Upper lobe of left lung (tissue), 6 donors: ENCODE measurements around the gene IL36G. TPM values are rescaled to one million over a fixed set of nuclear protein-coding genes. Genes with fewer than 3 reads are reported as not detected.

ENCODE experiments used
- ATAC-seq, 2 donors: fragments of 200-7000 bp; cut with Tn5 transposase; one replicate each; pipeline ENCODE4 v1.9.1; 2022; ENCODE audit warnings: mild to moderate bottlenecking in 2 of 2, moderate library complexity in 2 of 2; ENCODE audit not compliant: low FRiP score in 2 of 2
- DNase-seq, 2 donors: peaks; one replicate each; pipeline ENCODE4 v3.0.0-alpha.2; 2019 to 2020
- H3K27ac ChIP-seq, 4 donors: fragments of 200-600 bp; sonication (generic); one replicate each; pipeline ENCODE4 v1.5.1; 2016 to 2019
- H3K27me3 ChIP-seq, 4 donors: fragments of 200-600 bp; sonication (generic); one replicate each; pipeline ENCODE4 v1.5.1; 2017 to 2019
- H3K36me3 ChIP-seq, 4 donors: fragments of 200-600 bp; sonication (generic); one replicate each; pipeline ENCODE4 v1.5.1; 2016 to 2019
- H3K4me1 ChIP-seq, 4 donors: fragments of 200-600 bp; sonication (generic); one replicate each; pipeline ENCODE4 v1.5.1; 2018 to 2019
- H3K4me3 ChIP-seq, 4 donors: fragments of 200-600 bp; sonication (generic); one replicate each; pipeline ENCODE4 v1.5.1; 2017 to 2019; ENCODE audit warnings: mild to moderate bottlenecking in 2 of 4, moderate library complexity in 1 of 4
- H3K9me3 ChIP-seq, 4 donors: fragments of 200-600 bp; sonication (generic); one replicate each; pipeline ENCODE4 v1.5.1; 2018 to 2019
- EP300 ChIP-seq, 4 donors: sonication (generic); formaldehyde crosslinking; IDR thresholded peaks; one replicate each; pipeline ENCODE4 v1.5.1; 2017; ENCODE audit warnings: antibody characterized with exemption in 4 of 4, control low read depth in 2 of 4
- POLR2A ChIP-seq, 4 donors: fragments of 450-650 bp; IDR thresholded peaks; one replicate each; pipeline ENCODE4 v1.5.1; 2016 to 2017; ENCODE audit warnings: antibody characterized with exemption in 4 of 4, mild to moderate bottlenecking in 2 of 4
- POLR2AphosphoS5 ChIP-seq, 2 donors: sonication (generic); formaldehyde crosslinking; IDR thresholded peaks; one replicate each; pipeline ENCODE4 v1.5.1; 2017; ENCODE audit warnings: antibody characterized with exemption in 2 of 2
- WGBS, 2 donors: methylation state at CpG; one replicate each; pipeline ENCODE4 v1.1.5; 2017 to 2018; 5-methylcytosine and 5-hydroxymethylcytosine counted together
- total RNA-seq, 6 donors: library from RNA; depleted of rRNA in 4 of 6; stranded (reverse); fragments of >200 nt in 4 of 6; gene quantifications; one replicate each; pipeline versions ENCODE4 v1.1.0 to v1.2.1, GENCODE V29; 2016 to 2021
- TF ChIP-seq, protein P1 (sequence below), 6 experiments: fragments of 450-650 bp in 4 of 6; fragments of 200-600 bp in 2 of 6; sonication (generic) in 2 of 6; IDR thresholded peaks; one replicate each; pipeline ENCODE4 v1.5.1; 2016 to 2019; ENCODE audit warnings: antibody characterized with exemption in 6 of 6
- donor health status: DM: no; HTN: no; CAD: no; lungs with moderate emphysema.
- donor health status: DM: no; HTN: yes; CAD: no; lungs with severe emphysema.

IL36G gene
- total RNA-seq, 6 donors from 2014 or later, result not detected

DNA sequence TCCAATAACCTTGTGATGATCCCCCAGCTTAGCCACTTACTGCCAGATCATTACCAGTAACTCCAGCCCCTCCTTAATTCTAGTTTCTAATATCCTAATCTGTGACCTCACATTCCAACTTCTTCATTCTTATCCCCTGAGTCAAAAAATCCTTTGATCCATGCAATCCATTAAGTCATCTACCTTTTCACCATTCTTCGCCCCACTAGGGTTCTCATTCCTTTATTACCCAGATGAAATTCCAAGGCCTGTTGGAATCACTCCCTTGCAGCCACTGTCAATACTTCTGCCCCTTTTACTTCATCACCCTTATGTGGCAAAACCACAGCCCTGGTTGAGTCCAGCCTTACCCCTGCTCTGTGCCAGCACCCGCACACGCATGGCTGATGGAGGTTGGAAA lies 20.3 kb upstream of the IL36G start:
- Histone ChIP-seq H3K4me3 (no peak overlapping the region), H3K4me1 (no peaks in the 10 kb centered on the region), H3K9me3 (no peaks in the 10 kb centered on the region), H3K27ac (no peak overlapping the region), H3K27me3 (no peaks in the 10 kb centered on the region), H3K36me3 (no peaks in the 10 kb centered on the region)
- no peak for DNase-seq
- no peak for TF ChIP-seq POLR2A (IDR thresholded peaks at IDR 0.05)
- WGBS, 2 donors, result 97 to 100% methylated on average over 3 of the region's 3 CpGs
- no peak for ATAC-seq

DNA sequence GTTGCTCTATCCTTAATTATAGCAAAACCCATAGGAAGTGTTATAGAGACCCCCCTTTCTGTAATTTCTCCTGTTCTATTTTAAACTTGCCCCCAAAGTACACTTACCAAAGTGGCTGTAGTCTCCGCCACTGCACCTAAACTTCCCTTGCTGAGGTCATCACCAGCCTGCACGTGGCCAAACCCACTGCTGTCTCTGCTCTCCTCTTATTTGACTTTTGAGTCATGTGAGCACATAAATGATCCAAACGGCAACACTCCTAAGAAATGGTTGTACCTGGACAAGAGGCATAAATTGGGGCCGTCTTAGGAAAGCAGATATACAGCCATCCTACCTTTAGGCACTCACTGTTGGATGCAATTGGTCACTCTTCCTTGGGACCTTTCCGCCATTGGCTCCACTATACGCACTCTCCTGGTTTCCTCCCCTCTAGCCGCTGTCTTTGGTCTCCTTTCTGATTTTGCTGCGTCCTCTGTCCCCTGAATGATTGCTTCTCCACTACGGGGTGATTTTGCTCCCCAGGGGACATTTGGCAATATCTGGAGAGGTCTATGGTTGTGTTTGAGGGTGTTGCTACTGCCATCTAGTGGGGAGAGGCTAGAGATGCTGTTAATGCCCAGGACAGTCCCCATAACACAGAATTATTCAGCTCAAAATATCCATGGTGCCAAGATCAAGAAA lies 19.2 kb upstream of the IL36G start:
- Histone ChIP-seq H3K27me3 (no peaks in the 10 kb centered on the region), H3K4me3 (no peak overlapping the region), H3K27ac (no peak overlapping the region), H3K9me3 (no peaks in the 10 kb centered on the region), H3K4me1 (no peaks in the 10 kb centered on the region), H3K36me3 (no peaks in the 10 kb centered on the region)
- DNase-seq (no peak), ATAC-seq (peak in 1 of 2 donors; percentile 84)
- TF ChIP-seq POLR2A (IDR thresholded peaks at IDR 0.05), result no peak
- TF ChIP-seq, protein P1, sequence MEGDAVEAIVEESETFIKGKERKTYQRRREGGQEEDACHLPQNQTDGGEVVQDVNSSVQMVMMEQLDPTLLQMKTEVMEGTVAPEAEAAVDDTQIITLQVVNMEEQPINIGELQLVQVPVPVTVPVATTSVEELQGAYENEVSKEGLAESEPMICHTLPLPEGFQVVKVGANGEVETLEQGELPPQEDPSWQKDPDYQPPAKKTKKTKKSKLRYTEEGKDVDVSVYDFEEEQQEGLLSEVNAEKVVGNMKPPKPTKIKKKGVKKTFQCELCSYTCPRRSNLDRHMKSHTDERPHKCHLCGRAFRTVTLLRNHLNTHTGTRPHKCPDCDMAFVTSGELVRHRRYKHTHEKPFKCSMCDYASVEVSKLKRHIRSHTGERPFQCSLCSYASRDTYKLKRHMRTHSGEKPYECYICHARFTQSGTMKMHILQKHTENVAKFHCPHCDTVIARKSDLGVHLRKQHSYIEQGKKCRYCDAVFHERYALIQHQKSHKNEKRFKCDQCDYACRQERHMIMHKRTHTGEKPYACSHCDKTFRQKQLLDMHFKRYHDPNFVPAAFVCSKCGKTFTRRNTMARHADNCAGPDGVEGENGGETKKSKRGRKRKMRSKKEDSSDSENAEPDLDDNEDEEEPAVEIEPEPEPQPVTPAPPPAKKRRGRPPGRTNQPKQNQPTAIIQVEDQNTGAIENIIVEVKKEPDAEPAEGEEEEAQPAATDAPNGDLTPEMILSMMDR (IDR thresholded peaks at IDR 0.05), result peak; percentile 46 to 73 (median 57)
- 47 to 50% methylated on average over 9 of the region's 9 CpGs for WGBS, 2 donors

DNA sequence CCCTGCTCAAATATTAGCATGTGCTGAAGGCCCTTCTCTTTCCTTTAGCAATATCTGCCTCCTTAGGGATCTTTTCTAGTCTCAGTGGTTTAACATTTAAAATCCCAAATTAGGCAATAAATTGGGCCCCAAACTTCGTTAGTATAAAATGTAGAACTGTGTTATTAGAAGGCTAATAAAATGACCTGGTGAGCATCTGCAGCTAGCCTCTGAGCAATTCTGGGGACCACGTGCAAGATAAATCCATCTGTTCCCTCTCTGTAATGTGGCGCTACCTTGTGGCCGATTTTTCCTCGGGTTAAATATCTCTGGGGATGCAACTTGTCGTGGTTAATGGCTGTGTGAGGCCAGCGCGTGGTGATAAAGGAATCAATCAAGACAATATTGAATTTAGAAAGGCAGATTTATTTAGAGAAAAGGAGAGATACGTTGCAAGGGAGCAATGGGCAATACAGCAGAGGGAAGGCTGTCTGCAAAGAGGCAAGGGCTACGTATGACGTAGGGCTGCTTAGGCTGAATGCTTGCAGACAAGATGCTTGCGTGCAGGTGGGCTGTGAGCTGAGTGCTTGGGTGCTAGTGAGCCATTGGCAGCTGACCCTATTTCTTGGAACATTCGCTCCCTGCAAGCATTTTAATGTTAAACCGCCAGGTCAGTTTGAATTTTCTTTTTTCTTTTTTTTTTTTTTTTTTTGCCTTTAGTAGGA lies 18.5 kb upstream of the IL36G start:
- no peak overlapping the region for H3K27ac ChIP-seq
- no peak overlapping the region for H3K4me3 ChIP-seq
- DNase-seq, result no peak
- WGBS, 2 donors, result 77% methylated on average over 14 of the region's 14 CpGs
- H3K27me3 ChIP-seq, result no peaks in the 10 kb centered on the region
- no peaks in the 10 kb centered on the region for H3K9me3 ChIP-seq
- TF ChIP-seq, protein P1 (IDR thresholded peaks at IDR 0.05), result peak in 1 of 6 experiments; percentile 29
- TF ChIP-seq POLR2AphosphoS5 (IDR thresholded peaks at IDR 0.05), result no peak
- H3K36me3 ChIP-seq, result no peaks in the 10 kb centered on the region
- no peaks in the 10 kb centered on the region for H3K4me1 ChIP-seq
- no peak for ATAC-seq

DNA sequence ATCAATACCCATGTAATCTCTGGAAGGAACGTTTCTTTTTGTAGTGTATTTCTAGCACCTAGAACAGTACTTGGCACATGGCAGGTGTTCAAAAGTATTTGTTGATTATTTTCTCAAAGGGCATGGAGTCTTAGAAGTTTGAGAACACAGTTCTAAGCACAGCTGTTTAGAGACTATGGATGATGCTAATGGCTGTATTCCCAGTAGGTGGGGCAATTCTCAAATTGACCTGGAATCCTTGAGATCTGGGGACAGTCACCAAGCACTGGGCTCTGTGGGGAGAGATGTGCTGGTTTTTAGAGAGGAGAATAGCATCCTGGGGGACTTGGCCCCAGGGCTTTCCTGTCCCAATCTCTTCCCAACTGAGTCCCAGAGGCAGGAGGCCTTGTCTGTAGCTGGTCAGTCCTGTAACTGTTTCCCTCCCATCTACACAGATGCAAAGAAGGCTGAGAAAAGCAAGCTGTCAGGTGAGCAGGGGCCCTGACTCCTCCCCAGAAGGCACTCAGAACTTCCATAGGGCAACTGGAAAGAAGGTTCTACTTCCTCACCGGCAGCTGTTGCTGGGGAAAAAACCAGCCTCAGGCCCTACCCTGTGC lies 17.5 kb upstream of the IL36G start:
- Histone ChIP-seq H3K27me3 (no peaks in the 10 kb centered on the region), H3K9me3 (no peaks in the 10 kb centered on the region), H3K4me1 (no peaks in the 10 kb centered on the region), H3K27ac (no peak overlapping the region), H3K4me3 (no peak overlapping the region), H3K36me3 (no peaks in the 10 kb centered on the region)
- ATAC-seq, result no peak
- no peak for TF ChIP-seq EP300 (IDR thresholded peaks at IDR 0.05)
- no peak for TF ChIP-seq POLR2AphosphoS5 (IDR thresholded peaks at IDR 0.05)
- TF ChIP-seq, protein P1 (IDR thresholded peaks at IDR 0.05), result no peak
- TF ChIP-seq POLR2A (IDR thresholded peaks at IDR 0.05), result no peak
- 32 to 65% methylated on average over 1 to 2 of the region's 2 CpGs for WGBS, 2 donors
- no peak for DNase-seq

DNA sequence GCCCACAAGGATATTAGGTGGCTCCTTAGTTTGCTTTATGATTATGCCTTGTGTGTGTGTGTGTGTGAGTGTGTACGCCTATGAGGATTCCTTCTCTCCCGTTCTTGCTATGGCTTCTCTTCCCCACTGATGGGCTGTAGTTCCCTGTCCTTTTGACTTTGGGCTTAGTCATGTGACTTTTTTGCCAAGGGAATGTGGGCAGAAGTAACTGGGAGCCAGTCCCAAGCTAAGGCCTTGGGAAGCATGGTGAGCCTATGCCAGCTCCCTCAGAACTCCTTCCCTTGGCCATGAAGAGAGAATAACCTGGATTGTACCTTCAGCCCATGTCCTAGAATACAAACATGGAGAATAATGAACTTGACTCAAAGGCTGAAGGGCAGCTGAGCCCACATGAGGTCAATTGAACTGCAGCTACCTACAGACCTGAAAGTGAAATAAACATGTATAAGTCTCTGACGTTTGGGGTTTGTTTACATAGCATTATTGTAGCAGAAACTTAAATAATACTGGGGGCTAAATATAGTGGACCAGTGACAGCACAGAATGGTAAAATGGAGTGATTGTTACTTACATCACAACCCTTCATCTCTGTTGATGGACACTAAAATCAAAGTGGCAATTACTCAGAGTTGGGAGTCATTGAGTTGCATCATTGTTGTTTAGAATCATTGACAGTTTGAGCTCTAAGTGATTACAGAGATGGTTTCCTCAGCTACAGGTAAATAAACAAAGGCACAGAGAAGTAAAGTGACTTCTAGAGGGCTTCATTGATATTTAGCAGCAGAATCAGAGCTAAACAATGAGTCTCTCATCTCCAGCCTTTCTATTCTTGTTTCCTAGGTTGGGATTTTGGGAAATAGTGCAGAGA lies 15.3 kb upstream of the IL36G start:
- no peak for ATAC-seq
- no peak for DNase-seq
- no peaks in the 10 kb centered on the region for H3K27me3 ChIP-seq
- TF ChIP-seq, protein P1 (IDR thresholded peaks at IDR 0.05), result no peak
- TF ChIP-seq POLR2A (IDR thresholded peaks at IDR 0.05), result no peak
- no peak for TF ChIP-seq POLR2AphosphoS5 (IDR thresholded peaks at IDR 0.05)
- TF ChIP-seq EP300 (IDR thresholded peaks at IDR 0.05), result no peak
- H3K36me3 ChIP-seq, result no peaks in the 10 kb centered on the region
- no peaks in the 10 kb centered on the region for H3K4me1 ChIP-seq
- no peak overlapping the region for H3K27ac ChIP-seq
- H3K9me3 ChIP-seq, result no peaks in the 10 kb centered on the region
- H3K4me3 ChIP-seq, result no peak overlapping the region
- WGBS, 2 donors, result 81 to 84% methylated on average over 3 of the region's 3 CpGs
